HG02884 (cell line): ENCODE data around the gene TSNAX.
"Not testable (repeated sequence)": the region's sequence is repeated elsewhere in the genome, so short reads cannot be mapped to it uniquely, and the experiment has no call there.

Experiments
- ATAC-seq: cut with Tn5 transposase; IDR thresholded peaks from one replicate; pipeline ENCODE4 v1.9.1; 2021; ENCODE audit warnings: mild to moderate bottlenecking, moderate library complexity; ENCODE audit not compliant: unreplicated experiment

Gene TSNAX

GRCh38 chr1:231528172-231529029, at the start of gene TSNAX:
Gene TSNAX, plus strand, starts transcription at chr1:231528669. Its CDS starts 142 bp downstream, at chr1:231528811.
- peak; percentile 95 for ATAC-seq

- no peak for ATAC-seq
Observed at GRCh38 chr1:231478811-231479210, 49.7 kb upstream of the TSNAX start.

- no peak for ATAC-seq
Observed at GRCh38 chr1:231480008-231480407, 48.5 kb upstream of the TSNAX start.

GRCh38 chr1:231481289-231481688, 47.2 kb upstream of the TSNAX start:
- ATAC-seq: no peak

GRCh38 chr1:231485029-231485784, 43.3 kb upstream of the TSNAX start:
- ATAC-seq: no peak

GRCh38 chr1:231487019-231487418, 41.5 kb upstream of the TSNAX start:
- no peak for ATAC-seq

GRCh38 chr1:231487910-231488309, 40.6 kb upstream of the TSNAX start:
- no peak for ATAC-seq

- no peak for ATAC-seq
Observed at GRCh38 chr1:231493421-231494185, 34.9 kb upstream of the TSNAX start.

GRCh38 chr1:231494439-231495110, 33.9 kb upstream of the TSNAX start:
- no peak for ATAC-seq

GRCh38 chr1:231497629-231498152, 30.8 kb upstream of the TSNAX start:
- ATAC-seq: no peak

GRCh38 chr1:231499148-231499763, 29.2 kb upstream of the TSNAX start:
- ATAC-seq: no peak

- ATAC-seq: no peak
Observed at GRCh38 chr1:231500666-231501065, 27.8 kb upstream of the TSNAX start.

- not testable (repeated sequence) for ATAC-seq
Observed at GRCh38 chr1:231503168-231503567, 25.3 kb upstream of the TSNAX start.

- peak; percentile 67 for ATAC-seq
Observed at GRCh38 chr1:231507476-231508355, 20.8 kb upstream of the TSNAX start.

- no peak for ATAC-seq
Observed at GRCh38 chr1:231508497-231508896, 20.0 kb upstream of the TSNAX start.

GRCh38 chr1:231508941-231509340, 19.5 kb upstream of the TSNAX start:
- no peak for ATAC-seq

GRCh38 chr1:231512147-231512698, 16.2 kb upstream of the TSNAX start:
- no peak for ATAC-seq

- ATAC-seq: no peak
Observed at GRCh38 chr1:231515748-231516147, 12.7 kb upstream of the TSNAX start.

- no peak for ATAC-seq
Observed at GRCh38 chr1:231517076-231517475, 11.4 kb upstream of the TSNAX start.
